Eye (tissue), 1 donor: Measurements from ENCODE around the gene PRKCA.
"Not testable (repeated sequence)": the region's sequence is repeated elsewhere in the genome, so short reads cannot be mapped to it uniquely, and the experiment has no call there.

Experiments used
- DNase-seq: peaks from one replicate; pipeline ENCODE4 v3.0.0-alpha.2; 2015

The PRKCA gene

DNA sequence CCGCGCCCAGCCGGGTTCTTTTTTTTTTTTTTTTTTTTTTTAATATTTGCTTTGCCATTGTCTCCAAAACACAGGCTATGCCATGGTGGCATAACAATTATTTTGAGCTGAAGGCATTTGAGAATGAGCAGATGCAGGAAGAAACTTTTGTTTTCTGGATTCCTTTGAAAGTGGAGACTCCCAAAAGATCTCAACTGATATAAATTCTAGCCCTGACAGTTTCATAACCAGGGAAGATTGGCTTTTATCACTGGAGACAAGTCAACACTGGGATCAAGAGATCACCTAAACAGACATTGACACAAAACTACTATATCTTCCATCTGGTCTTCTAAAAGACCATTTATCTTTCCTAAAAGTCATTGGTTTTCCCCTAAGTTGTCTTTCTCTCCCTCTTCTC is 10.1 kb upstream of the PRKCA start:
- no peak for DNase-seq

DNA sequence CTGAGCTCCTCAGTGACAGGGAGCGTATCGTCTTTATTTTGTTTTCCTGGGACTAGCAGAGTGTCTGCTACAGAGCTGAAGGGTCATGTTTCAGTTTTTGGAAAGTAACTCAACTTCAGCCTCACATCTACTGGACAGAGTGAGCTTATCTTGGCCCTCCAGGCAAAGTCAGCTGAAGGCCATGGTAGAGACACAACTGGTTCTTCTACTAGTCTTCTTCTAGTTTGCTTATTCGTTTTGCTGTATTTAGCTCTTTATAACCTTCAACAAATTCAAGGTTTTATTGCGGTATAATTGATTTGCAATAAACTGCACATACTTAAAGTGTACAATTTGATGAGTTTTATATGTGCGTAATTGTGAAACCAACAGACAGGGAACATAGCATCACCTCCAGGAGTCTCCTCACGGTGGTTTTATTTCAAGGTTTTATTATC is 6.1 kb upstream of the PRKCA start:
- no peak for DNase-seq

DNA sequence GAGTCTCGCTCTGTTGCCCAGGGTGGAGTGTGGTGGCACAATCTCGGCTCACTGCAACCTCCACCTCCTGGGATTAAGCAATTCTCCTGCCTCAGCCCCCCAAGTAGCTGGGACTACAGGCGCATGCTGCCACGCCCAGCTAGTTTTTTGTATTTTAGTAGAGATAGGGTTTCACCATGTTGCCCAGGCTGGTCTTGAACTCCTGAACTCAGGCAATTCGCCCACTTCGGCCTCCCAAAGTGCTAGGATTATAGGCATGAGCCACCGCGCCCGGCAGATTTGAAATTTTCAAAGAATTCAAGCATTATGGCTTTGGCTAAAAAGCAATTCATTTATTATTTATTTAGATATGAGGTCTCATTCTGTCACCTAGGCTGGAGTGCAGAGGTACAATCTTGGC is 5.0 kb upstream of the PRKCA start:
- DNase-seq = not testable (repeated sequence)

DNA sequence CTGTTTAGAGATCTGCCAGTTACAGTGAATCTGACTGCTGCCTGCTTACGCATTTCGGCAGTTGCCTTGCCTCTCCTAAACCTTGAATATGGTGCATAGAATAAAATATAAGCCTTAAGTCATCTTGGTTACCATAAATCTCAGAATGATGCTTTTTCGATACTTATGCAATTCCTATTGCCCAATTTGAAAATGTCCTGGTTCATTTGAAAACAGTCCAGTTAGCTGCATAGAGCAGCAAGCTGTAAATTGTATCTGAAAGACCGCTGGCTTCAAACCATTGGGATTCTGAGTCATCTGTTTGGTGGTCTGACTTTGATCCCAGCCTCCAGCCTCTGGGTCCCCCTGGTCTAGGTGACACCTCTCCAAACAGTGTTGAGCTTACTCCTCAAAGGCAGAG is 2.7 kb upstream of the PRKCA start:
- no peak for DNase-seq

DNA sequence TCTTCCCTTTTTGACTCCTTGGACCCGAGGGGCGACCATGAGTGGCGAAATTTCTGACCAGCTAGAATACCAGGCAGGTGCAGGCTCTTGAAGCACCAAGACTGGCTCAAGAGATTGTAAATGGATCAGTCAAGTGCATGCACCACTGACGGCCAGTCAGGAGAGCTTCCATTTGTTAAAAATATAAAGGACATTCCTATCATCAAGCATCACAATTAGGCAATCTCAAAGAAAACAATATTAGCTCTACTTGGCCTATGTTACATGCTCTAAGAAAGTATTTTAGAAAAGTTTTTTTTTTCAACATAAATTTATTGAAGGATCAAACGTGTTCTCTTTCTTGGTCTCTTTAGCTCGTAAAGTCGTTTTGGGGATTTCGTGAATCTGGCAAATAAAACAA is 1.5 kb upstream of the PRKCA start:
- no peak for DNase-seq

DNA sequence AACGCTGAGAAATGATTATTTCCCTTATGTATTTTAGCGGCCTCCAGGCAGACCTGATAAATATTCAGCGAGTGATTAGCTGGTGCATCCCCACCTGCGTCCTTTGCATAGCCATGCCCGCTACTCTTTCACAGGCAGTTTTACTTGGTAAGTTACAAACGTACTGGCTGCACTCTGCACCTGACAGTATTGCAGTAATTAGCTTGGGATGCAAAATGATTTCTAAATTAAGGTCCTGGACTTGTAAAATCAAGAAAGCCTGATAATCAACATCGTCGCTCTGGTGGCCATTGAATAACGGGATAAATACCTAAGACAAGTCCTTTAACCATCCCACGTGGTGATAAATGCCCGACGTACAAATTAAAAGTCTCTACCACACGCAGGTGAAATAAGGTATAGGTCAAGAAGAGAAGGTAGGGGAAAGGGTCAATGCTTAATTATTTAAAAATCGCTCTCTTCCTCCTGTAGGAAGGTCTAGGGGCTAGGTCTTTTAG is 998 bp upstream of the PRKCA start:
- no peak for DNase-seq

DNA sequence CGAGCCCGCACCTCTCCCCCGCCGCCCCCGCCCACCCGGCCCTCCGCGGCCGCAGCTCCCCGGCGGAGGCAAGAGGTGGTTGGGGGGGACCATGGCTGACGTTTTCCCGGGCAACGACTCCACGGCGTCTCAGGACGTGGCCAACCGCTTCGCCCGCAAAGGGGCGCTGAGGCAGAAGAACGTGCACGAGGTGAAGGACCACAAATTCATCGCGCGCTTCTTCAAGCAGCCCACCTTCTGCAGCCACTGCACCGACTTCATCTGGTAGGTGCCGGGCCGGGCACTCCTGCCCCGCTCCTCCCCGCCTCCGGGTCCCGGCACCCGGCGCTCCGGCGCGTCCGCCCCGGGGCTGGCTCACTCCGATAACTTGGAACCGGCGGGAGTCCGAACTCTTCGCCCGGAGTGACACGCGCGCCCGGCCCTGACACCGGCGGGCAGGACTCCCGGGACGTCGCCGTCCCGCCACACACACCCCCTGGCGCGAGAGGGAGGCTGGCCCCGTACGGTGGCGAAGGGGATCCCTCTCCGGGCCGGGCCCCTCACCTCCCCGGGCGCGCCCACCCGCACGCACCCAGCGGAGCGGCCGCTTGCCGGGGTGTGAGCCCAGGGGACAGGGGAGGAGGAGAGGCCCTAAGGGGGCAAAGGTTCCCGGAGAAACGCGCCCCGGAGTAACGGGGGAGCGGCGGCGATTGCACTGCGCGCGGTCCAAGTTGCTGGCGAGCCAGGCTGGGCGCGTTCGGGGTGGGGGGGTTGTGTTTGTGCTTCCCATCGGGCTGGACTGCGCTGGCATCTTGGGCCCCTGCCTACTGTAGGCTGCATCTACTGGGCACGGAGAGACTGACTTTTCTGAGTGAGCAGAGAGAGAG is 581 bp downstream of the PRKCA start:
- DNase-seq = peak; percentile 77

DNA sequence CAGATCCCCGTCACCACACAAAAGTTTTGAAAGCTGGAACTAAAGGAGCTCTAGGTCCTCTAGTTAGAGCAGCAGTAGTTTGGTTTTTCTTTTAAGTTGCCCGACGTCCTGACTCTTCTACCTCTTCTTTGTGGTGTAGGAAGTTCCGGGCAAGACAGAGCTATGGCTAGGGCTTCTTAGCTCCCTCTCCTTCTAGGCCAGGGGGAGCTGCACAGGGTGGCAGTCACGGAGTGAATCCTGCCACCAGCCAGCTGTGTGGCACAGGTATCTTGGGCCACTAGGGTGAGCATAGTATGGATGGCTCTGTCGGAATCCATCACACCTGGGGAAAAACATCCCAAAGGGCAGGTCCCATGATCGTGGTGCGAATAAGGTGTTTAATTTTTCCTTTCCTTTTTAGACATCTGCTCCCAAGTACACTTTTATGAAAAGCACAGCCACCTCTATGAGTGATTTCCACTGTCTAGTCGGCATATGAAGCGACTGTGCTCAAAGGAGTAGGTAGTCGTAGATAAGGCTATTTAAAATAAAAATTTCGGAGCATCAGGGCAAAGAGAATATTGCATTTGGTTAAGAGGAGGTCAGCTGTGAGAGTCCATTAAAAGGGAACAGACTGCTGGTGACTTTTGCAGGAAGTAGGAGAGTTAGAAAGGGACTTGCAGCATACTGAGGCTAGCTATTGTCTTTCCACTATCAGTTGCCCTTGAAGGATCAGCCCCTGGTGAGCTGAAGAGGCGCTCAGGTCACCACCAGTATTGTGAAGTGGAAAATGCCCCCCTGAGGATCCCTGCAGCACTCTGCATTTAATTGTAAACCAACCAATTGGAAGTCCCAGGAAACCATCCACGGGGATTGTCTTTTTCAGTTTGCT is 2.1 kb downstream of the PRKCA start:
- DNase-seq = peak; percentile 42

DNA sequence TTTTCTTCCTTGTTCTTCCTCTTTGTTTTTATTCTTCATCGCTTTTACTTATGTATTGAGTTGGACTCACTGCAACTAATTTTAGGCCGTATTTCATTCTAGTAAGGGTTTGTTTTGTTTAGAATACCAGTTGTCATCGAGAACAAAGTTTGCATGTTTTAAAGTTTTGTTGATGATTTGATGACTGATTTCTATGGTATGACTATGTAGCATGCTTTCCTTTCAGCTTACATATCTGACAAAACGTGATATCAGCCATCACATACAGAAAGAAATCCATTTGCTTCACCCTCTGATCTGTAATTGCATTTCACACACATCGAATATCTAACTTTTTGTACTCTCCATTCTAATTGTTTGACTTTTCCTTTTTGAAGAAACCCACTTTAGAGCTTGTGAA is 4.0 kb downstream of the PRKCA start:
- no peak for DNase-seq

DNA sequence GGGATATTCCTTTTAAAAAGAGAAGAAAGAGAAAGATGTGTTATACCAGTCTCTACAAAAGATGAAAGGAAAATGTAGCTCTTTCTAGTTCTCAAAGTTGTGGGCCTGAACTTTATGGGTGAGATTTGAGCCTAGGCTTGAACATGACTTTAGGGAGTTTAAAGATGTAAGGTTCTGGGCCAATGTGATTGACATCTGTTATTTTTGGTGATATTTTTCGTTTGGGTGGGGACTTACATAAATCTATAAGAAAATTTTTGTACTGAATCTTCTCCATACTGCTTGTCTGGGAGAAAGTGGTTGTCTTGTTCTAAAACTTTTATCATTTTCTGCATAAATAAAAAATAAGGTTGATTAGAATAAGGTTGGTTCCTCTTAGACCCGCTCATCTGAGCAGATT is 4.8 kb downstream of the PRKCA start:
- DNase-seq = no peak

DNA sequence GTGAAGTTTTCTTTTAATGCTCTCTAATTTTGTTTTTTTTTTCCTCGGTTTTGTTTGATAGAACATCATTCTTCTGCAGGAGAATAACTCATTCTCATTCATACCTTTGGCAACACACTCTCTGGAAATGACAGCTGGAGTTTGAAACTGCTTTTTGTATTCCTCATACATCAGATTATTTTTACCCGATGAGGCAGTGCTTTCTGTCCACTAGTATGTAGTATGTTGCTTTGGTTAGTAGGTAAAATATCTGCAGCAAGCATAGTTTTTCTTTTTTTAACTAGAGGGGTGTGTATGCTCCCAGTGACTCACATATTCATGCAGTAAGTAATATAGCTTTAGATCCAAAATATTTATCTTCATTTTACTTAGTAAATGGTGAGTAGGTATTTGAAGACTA is 6.4 kb downstream of the PRKCA start:
- no peak for DNase-seq

DNA sequence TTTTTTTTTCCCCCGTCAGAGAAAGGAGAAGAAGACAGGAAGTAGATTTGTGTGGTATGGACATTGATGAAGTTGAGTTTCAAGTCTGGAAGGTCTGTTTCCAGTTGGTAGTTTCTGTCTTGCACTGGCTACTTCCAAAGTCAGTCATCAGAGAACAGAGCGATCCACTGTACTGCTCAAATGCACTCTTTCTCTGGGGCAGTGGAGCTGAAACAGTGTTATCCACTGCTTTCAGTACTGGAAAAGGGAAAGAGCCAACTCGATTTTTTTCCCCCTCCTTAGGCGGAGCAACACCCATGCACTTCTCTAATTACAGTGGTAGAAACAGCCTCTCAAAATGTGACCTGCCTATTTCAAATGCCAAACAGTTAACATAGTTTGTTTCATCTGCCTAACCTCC is 7.4 kb downstream of the PRKCA start:
- DNase-seq = no peak

DNA sequence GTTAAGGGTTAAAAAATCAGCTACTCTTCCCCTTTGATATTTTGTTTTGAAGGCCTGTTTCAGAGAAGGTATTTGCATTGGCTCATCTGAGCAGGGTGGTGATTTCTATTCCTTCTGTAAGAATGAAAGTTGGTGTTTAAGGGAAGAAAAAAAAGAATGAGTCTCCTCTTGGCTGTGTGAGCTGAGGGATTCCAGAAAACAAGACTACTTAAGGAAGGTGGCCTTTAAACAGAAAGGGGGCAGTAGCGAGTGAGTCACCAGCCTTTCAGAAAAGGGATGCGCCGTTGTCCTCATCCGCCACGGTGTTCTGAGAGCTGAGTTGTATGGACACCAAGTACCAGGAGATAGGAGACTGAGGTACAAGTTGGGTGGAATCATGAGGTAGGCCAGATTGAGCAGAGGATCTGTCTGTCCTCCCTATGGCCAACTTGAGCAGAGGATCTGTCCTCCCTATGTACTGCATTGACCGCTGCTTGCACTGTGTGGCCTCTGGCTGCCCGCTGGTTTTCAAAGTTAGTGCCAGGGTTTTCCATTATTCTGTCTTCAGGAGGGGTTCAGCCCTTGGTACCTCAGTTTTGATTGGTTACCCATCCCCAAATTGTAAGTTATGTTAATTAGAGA is 8.2 kb downstream of the PRKCA start:
- no peak for DNase-seq

DNA sequence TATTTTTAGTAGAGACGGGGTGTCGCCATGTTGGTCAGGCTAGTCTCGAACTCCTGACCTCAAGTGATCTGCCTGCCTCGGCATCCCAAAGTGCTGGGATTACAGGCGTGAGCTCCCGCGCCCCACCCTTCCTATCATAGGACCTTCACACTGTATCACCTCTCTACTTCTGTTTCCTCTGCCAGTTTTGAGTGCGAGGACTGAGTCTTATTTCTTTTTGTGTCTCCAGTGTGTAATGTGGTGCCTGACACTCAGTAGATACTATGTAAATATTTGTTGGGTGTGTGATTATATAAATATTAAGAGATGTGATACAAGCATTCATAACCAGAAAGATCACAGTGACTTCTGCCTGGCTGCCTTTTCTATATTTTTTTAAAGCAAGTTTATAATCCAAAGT is 10.5 kb downstream of the PRKCA start:
- DNase-seq = no peak

DNA sequence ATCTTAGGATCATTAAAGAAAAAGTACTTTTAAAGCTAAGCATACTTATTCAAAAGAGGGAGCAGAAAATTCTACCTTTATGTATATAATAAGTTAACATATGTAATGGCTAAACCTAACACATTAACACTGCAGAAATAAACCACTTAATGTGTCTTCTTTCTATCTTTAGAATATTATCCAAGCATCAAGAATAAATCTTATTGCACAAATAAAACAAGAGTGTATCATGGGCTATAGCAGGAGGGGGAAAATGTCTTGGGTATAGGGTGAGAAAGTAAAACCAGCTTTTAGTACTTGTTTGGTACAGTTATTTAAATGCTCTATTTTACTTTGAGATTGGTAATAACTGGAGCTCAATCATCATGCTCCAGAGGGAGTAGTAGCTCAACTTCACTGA is 10.9 kb downstream of the PRKCA start:
- DNase-seq = no peak

DNA sequence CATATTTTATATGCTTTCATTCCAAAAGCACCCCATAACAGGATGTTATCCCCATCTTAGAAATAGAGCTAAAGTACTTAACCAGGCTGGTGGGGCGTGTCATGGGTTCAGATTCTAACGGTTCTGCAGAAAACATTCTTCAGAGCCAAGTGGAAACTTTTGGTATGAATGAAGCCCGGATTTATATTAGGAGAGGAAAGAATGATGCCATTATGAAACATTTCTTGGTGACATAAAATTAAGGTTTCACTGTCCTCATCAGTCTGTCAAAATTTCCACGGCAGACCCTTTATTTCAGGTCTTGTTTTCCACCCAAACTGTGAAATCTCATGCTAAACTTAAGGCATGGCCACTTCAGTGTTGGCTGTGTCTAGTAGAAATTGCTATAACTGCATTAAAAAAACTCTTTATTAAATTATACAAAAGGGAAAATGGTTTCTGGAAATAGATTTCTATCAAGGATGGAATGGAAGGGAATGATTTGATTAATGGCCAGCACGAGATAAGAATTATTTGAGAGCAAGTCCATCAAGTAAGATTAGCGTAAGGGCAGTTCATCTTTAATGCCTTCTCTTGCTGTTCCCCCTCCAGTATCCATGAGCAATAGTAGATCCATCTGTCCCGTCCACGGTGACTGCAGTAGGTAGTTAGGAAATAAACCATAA is 11.7 kb downstream of the PRKCA start:
- DNase-seq = no peak

DNA sequence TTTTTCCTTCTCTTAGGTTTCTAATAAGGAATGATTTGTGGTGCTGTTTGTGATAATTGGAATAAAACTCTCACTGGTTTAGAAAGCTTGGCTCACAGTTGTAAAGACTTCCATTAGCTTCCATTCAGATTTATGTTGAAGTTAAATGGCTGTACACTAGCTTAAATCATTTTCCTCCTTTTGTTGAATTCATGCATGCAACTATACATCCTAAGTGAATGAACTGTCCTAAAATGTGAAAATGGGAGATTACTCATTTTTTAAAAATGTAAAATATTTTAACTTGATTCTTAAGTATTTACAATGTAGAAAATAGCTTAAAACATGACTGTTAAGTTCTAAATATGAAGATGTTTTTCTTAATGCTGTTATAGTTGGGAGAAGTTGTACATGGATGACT is 15.2 kb downstream of the PRKCA start:
- no peak for DNase-seq

DNA sequence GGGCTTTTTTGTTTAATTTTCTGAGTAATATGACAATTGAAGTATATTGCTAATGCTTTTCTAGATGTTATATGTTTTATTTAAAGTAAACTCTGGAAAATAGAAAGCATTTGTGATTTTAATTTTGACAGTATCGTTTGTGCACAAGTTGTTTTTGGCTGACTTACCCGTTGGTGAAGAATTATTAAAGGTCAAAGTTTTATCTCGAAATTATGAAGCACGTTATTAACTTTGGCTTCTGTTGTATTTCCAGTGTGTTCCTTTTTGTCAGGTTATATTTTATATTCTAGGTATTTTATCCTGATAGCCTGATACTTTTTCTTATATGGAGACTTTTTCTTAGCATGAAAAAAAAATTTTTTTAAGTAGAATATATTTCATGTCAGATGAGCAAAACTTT is 16.8 kb downstream of the PRKCA start:
- DNase-seq = no peak

DNA sequence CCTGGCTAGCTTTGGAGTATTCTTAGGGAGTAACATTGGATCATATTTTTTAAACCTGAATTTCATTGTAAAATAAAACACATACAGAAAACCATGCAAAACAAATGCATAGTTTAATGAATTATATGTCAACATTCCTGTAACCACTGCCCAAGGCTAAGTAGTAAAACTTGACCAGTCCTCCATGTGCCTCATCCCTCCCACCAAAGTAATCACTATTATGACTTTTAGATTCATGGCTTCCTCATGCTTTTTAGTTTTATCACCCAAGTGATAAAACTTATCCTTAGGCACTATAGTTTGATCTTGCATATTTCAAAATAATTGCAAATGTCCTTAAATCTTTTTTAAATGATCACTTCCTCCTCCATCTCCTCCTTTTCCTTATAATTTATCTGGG is 20.4 kb downstream of the PRKCA start:
- DNase-seq = no peak

DNA sequence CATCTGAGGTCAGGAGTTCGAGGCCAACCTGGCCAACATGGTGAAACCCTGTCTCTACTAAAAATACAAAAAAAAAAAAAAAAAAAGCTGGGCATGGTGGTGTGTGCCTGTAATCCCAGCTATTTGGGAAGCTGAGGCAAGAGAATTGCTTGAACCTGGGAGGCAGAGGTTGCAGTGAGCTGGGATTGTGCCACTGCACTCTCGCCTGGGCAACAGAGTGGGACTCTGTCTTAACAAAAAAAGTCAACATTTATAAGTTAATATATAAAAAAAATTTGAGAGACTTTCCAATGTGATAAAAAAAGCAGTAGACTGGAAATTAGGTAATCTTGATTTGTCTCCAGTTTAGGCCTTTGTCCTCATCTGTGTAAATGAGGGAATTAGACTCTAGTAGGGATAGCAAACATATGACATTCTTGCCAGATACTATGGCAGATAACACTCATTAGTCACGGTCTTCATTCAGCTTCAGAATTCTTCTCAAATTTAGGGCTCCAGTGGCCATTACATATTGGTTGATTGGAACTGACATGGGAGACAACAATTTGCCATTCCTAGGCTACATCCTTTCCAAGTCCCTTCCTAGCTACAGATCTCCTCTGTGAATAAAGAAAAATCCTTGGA is 22.1 kb downstream of the PRKCA start:
- DNase-seq = not testable (repeated sequence)

DNA sequence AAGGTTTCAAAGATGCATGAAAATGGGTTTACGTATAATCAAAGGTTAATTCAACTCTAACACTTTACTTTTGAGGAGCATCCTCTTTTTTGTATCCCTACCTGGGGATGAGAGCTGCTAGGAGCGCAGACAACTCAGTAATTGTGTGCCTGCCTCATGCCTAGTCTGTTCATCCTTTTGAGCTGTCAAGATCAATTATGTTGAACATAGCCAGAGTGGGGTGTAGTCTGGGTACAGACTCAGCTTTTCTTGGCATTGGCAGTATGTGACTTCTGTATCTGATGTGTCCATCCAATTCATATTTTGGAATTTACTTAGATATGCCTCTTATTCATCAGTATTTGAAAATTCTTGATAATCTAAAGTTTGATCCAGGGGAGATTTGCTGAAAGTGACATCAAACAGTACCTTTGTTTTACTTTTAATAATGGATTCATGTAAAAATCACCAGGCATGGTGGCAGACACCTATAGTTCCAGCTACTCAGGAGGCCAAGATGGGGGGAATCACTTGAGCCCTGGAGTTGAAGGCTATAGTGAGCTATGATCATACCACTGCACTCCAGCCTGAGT is 24.1 kb downstream of the PRKCA start:
- DNase-seq = peak; percentile 84

DNA sequence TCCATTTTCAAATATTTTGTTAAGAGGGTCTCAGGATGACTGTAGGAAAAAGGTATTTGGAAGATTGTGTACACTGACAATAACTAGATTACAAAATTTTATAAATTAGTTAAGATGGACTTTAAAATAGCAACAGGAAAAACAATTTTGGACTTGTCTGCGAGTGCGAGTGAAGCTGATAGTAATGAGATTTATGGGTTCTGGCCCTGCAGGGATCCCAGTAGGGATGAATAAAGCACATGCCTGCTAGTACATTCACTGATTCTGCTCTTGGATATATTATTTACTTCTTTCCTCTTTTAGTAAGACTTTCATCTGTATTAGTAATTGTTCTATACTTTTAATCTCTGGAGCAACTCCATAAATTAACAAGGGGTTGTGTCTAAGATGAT is 28.2 kb downstream of the PRKCA start:
- no peak for DNase-seq
